ENCODE data around the gene NDUFAF2.

The NDUFAF2 gene

DNA sequence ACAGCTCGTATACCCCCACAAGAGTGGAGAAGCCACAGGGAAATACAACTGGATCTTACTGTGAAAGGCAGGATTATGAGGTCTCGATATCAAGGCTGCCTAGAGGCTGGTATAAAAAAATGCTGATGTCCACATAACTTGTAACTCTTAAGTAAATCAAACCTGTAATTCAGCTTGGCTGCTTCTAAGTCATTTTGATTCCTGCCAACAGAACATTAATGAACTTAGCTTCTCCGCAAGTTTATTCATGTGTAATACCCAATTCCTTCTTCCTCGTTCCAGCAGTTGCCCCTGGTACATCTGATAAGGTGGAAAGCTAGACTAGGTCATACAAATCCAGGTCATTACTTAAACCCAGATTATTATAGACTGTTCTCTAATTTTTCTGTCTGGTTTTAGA, 233.7 kb downstream of the NDUFAF2 start:
- Histone ChIP-seq H2AFZ (ENCODE audit: low read depth) (no peak overlapping the region), H3K9ac (no peak overlapping the region), H3K4me2 (no peak overlapping the region), H3K4me1 (ENCODE audit: low read depth, poor library complexity, severe bottlenecking) (peaks cover 8% of the 10 kb centered on the region), H3K27me3 (ENCODE audit: insufficient read depth, low read depth) (no peaks in the 10 kb centered on the region), H3K36me3 (ENCODE audit: insufficient read depth) (no peaks in the 10 kb centered on the region), H3K79me2 (ENCODE audit: insufficient read depth, low read depth) (no peaks in the 10 kb centered on the region), H3K4me3 (IDR thresholded peaks at IDR 0.05; ENCODE audit: insufficient read depth, low read depth, low read length) (no peak overlapping the region), H3K27ac (no peak overlapping the region), H4K20me1 (ENCODE audit: insufficient read depth) (no peaks in the 10 kb centered on the region)
- TF ChIP-seq, protein P1, sequence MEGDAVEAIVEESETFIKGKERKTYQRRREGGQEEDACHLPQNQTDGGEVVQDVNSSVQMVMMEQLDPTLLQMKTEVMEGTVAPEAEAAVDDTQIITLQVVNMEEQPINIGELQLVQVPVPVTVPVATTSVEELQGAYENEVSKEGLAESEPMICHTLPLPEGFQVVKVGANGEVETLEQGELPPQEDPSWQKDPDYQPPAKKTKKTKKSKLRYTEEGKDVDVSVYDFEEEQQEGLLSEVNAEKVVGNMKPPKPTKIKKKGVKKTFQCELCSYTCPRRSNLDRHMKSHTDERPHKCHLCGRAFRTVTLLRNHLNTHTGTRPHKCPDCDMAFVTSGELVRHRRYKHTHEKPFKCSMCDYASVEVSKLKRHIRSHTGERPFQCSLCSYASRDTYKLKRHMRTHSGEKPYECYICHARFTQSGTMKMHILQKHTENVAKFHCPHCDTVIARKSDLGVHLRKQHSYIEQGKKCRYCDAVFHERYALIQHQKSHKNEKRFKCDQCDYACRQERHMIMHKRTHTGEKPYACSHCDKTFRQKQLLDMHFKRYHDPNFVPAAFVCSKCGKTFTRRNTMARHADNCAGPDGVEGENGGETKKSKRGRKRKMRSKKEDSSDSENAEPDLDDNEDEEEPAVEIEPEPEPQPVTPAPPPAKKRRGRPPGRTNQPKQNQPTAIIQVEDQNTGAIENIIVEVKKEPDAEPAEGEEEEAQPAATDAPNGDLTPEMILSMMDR (conservative IDR thresholded peaks at IDR 0.05; ENCODE audit: low read depth, low read length), result no peak

DNA sequence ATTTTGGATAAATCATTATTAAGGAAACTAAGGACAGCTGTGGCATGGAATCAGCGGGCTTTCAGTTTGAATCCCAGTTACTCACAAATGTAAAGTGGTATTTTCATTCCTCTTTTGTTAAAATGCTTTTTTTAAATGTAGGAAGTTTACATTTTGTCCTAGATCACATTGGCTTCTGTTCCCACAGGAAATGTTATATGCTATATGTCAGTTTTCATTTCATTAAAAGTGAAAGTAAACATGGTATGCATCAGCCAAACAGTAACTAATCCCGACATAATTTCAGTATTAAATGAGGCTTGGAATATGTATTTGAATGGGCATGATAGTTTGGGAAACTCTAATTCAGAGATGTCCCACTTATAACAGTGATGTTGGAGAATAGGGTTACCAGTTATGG, 235.9 kb downstream of the NDUFAF2 start:
- Histone ChIP-seq H3K27ac (no peak overlapping the region), H3K79me2 (ENCODE audit: insufficient read depth, low read depth) (no peaks in the 10 kb centered on the region), H3K9ac (no peak overlapping the region), H4K20me1 (ENCODE audit: insufficient read depth) (no peaks in the 10 kb centered on the region), H3K4me2 (no peak overlapping the region), H3K36me3 (ENCODE audit: insufficient read depth) (no peaks in the 10 kb centered on the region), H3K4me3 (IDR thresholded peaks at IDR 0.05; ENCODE audit: insufficient read depth, low read depth, low read length) (no peak overlapping the region), H3K4me1 (ENCODE audit: low read depth, poor library complexity, severe bottlenecking) (peaks cover 8% of the 10 kb centered on the region), H3K27me3 (ENCODE audit: insufficient read depth, low read depth) (no peaks in the 10 kb centered on the region), H2AFZ (ENCODE audit: low read depth) (no peak overlapping the region)
- TF ChIP-seq, protein P1 (conservative IDR thresholded peaks at IDR 0.05; ENCODE audit: low read depth, low read length), result no peak

DNA sequence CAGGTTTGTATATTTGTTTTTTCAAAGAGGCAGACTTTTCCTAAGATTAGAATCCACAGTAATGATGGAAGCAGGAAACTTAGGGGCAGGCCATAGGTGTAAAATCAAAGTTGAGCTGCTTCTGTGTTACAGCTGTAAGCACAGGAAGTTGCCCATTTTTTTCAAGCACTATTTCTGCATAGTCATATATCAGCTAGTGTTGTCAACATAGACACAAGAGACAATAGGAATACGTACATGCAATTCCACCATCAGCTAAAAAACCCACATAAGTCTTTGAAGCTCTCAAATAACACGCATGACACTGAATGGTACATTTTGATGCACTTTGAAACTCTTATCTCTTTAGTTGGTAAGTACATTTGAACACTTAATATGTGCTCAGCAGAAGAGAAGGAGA, 237.4 kb downstream of the NDUFAF2 start:
- Histone ChIP-seq H3K4me3 (IDR thresholded peaks at IDR 0.05; ENCODE audit: insufficient read depth, low read depth, low read length) (no peak overlapping the region), H3K4me1 (ENCODE audit: low read depth, poor library complexity, severe bottlenecking) (peaks cover 8% of the 10 kb centered on the region), H2AFZ (ENCODE audit: low read depth) (no peak overlapping the region), H3K36me3 (ENCODE audit: insufficient read depth) (no peaks in the 10 kb centered on the region), H3K27me3 (ENCODE audit: insufficient read depth, low read depth) (no peaks in the 10 kb centered on the region), H3K4me2 (no peak overlapping the region), H3K79me2 (ENCODE audit: insufficient read depth, low read depth) (no peaks in the 10 kb centered on the region), H3K9ac (no peak overlapping the region), H3K27ac (no peak overlapping the region), H4K20me1 (ENCODE audit: insufficient read depth) (no peaks in the 10 kb centered on the region)
- TF ChIP-seq, protein P1 (conservative IDR thresholded peaks at IDR 0.05; ENCODE audit: low read depth, low read length), result no peak

DNA sequence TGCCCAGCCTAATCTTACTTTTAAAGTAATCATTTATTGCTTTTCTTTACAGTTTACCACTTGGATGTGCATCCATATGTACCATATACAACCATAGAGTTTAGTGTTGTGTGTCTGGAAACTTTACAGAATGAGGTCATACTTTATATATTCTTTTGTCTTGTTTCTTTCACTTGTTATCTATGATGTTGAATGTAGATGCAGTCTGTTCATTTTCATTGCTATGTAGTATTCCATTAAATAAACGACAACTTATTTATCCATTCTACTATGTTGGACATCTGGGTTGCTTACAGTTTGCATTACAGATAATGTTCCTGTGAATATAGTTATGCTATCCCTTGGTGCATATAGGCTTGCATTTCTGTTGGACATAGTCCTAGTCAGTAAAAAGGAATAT, 238.5 kb downstream of the NDUFAF2 start:
- Histone ChIP-seq H4K20me1 (ENCODE audit: insufficient read depth) (no peaks in the 10 kb centered on the region), H3K27me3 (ENCODE audit: insufficient read depth, low read depth) (no peaks in the 10 kb centered on the region), H3K4me3 (IDR thresholded peaks at IDR 0.05; ENCODE audit: insufficient read depth, low read depth, low read length) (no peak overlapping the region), H3K9ac (no peak overlapping the region), H3K4me2 (no peak overlapping the region), H2AFZ (ENCODE audit: low read depth) (no peak overlapping the region), H3K27ac (no peak overlapping the region), H3K79me2 (ENCODE audit: insufficient read depth, low read depth) (no peaks in the 10 kb centered on the region), H3K4me1 (ENCODE audit: low read depth, poor library complexity, severe bottlenecking) (no peaks in the 10 kb centered on the region), H3K36me3 (ENCODE audit: insufficient read depth) (no peaks in the 10 kb centered on the region)
- TF ChIP-seq, protein P1 (conservative IDR thresholded peaks at IDR 0.05; ENCODE audit: low read depth, low read length), result no peak
